NCI-H510A treated with DMSO at 0.1 percent for 48 hours (cell line): ENCODE results near the gene TCTN2.

Experiments used
- DNase-seq: peaks from one replicate; lab custom pipeline; 2025; lab: John Stamatoyannopoulos, UW

TCTN2 gene

GRCh38 chr12:123670882-123671728 is at the start of gene TCTN2:
TCTN2 (plus strand) TSS chr12:123671113; CDS start chr12:123671241, 128 bp downstream.
- DNase-seq, result peak; percentile 97

- DNase-seq, result no peak
Measured at GRCh38 chr12:123621619-123622530, 49.0 kb upstream of the TCTN2 start.

- DNase-seq, result peak; percentile 96
Measured at GRCh38 chr12:123633379-123634141, 37.4 kb upstream of the TCTN2 start, which contains the start of the genes EIF2B1 and GTF2H3. EIF2B1 (minus strand) TSS chr12:123633686; CDS start chr12:123633557, 129 bp downstream. GTF2H3 (plus strand) TSS chr12:123633829; CDS start chr12:123633860, 31 bp downstream.

- DNase-seq, result no peak
Measured at GRCh38 chr12:123634142-123634561, 36.8 kb upstream of the TCTN2 start.

GRCh38 chr12:123643911-123644310 is 27.0 kb upstream of the TCTN2 start:
- no peak for DNase-seq

GRCh38 chr12:123645380-123645779 is 25.5 kb upstream of the TCTN2 start:
- no peak for DNase-seq

GRCh38 chr12:123645878-123646277 is 25.0 kb upstream of the TCTN2 start:
- DNase-seq, result no peak

- DNase-seq, result no peak
Measured at GRCh38 chr12:123648401-123648800, 22.5 kb upstream of the TCTN2 start.

GRCh38 chr12:123654129-123654701 is 16.7 kb upstream of the TCTN2 start:
- no peak for DNase-seq

- DNase-seq, result no peak
Measured at GRCh38 chr12:123655420-123655819, 15.5 kb upstream of the TCTN2 start.

GRCh38 chr12:123656392-123656791 is 14.5 kb upstream of the TCTN2 start:
- no peak for DNase-seq

GRCh38 chr12:123657211-123657610 is 13.7 kb upstream of the TCTN2 start:
- DNase-seq, result no peak

GRCh38 chr12:123659996-123660727 is 10.8 kb upstream of the TCTN2 start:
- no peak for DNase-seq

- DNase-seq, result no peak
Measured at GRCh38 chr12:123667771-123668170, 3.1 kb upstream of the TCTN2 start.

GRCh38 chr12:123671876-123672275 is 963 bp downstream of the TCTN2 start:
- no peak for DNase-seq

- DNase-seq, result no peak
Measured at GRCh38 chr12:123675436-123675835, 4.5 kb downstream of the TCTN2 start.

GRCh38 chr12:123676616-123677320 is 5.9 kb downstream of the TCTN2 start:
- no peak for DNase-seq

GRCh38 chr12:123678981-123679380 is 8.1 kb downstream of the TCTN2 start:
- no peak for DNase-seq

- no peak for DNase-seq
Measured at GRCh38 chr12:123681605-123682004, 10.7 kb downstream of the TCTN2 start.

- no peak for DNase-seq
Measured at GRCh38 chr12:123683964-123684363, 13.1 kb downstream of the TCTN2 start.
